ENCODE measurements around the gene PROK2.

PROK2 gene

DNA sequence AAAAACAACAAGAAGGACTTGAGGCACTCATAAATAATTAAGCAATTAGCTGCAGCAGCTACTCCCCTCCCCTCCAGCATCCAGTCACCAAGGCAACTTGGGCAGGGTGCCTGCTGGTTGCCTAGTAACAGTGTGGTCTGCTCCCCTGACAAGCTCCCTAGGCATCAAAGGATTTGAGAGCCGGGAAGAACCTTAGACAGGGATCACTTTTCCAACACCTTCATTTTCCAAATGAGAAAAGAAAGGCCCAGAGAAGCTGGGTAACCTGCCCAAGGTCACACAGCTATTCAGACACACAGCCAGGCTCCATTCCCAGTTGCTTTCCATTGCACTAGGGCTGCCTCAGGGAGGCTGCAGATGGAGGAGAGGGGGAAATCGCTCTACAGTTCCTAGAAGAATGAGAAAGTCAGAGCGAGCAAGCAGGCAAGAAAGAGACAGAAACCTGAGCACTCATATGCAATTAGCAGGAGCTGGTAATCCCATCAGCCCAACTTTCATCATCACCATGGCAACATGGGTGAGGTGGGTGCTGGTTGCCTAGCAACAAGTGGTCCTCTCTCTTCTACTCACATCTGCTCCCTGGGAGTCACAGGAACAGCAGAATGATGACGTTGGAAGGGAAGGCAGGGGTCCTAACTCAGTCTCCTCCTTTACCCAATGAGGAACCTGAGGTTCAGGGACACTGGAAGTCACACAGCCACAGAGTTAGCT is 56.2 kb downstream of the PROK2 start:
- DNase-seq = no peak

DNA sequence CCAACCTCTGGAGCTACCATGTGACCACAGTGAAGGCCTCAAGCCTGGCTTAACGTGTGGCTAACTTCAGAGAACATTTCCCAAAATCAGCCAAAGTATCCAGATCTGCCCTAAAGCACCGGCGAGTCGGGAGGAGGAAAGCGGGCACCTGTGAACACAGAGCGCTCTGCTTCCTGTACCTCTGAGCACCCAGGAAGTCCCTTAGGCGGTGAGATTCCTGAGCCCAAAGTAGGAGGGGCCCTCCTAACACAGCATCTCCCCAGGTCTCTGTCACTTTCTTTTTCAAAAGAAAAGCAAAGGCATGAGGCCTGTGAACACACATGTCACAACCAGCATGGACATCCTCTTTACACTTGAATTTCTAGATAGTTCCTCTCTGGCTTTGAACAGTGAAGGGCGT is 58.8 kb downstream of the PROK2 start:
- DNase-seq = no peak

DNA sequence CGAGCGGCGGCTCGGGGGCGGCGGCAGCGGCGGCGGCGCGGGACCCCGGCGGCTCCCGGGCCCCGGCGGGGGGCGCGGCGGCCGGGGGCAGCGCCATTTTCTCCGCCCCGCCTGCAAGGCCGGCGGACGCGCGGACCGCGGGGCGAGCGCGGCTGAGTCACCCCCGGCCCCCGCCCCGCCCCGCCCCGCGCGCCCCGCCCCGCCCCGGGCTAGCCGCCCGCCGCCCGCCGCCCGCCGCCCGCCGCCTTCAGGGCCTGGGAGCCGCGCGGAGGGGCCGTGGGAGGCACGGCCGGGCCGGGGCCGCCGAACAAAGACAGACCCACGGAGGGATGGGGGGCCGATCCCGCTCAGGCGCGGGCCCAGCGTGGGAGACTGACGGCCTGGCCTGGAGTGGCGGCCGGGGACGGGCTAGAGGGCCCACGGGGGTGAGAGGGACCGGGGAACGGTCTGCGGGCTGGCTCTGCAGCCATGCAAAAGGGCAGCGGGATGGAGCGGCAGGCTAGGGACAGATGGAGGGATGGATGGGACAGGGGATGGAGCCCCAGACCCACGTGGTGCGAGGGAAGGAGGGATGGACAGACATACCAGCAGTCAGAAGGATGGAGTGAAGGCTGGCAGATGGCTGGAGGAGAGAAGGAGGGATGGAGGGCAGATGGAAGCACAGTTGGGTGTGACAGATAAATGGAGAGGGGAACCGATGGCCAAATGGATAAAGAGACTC is 59.5 kb downstream of the PROK2 start, which contains the start of gene EIF4E3:
TSS of gene EIF4E3 (minus strand) at position 132 of the 721 bp plus-strand sequence. CDS start at position 97, 35 bp downstream.
- DNase-seq = no peak

DNA sequence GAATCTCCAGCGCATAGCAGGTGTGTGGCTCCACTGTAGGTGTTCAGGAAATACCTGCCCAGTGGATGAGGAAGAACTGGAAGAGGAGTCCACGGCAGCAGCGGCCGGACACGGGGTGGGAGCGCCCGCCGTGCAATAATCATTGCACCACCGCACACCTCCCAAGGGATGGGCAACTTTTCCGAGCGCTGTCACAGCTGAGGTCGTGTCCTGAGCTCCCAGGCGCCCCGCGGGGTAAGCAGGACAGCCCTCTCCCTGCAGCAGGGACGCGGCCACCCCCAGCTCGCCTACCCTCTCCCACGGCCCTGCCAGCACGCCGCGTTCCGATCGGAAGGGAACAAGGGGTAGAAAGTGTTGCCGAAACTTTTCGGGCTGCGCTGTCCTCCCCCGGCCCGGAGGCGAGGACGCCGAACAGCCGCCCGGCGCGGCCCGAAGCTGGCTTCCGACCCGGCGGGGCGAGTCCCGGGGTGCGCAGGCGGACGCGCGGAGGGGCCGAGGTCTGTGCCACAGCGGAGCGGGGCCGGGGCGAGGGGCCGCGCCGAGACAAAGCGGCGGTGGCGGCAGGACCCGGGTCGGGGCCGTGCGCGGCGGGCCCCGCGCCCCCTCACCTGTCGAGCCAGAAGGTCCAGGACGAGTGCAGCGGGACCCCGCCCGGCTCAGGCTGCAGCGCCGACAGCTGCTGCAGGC is 60.2 kb downstream of the PROK2 start:
- no peak for DNase-seq

DNA sequence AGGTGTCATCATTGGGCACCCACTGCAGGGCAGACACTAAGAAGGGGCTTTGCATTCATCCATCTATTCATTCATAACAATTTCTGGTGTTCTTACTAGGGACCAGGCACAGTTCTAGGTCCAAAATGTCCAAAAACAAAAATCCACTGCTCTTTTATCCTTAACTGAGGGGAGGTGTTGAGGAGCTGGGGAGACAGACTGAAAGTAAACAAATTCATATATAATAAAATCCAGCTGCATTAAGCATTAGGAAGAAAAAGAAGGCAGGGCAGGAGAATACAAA is 60.8 kb downstream of the PROK2 start:
- DNase-seq = no peak

DNA sequence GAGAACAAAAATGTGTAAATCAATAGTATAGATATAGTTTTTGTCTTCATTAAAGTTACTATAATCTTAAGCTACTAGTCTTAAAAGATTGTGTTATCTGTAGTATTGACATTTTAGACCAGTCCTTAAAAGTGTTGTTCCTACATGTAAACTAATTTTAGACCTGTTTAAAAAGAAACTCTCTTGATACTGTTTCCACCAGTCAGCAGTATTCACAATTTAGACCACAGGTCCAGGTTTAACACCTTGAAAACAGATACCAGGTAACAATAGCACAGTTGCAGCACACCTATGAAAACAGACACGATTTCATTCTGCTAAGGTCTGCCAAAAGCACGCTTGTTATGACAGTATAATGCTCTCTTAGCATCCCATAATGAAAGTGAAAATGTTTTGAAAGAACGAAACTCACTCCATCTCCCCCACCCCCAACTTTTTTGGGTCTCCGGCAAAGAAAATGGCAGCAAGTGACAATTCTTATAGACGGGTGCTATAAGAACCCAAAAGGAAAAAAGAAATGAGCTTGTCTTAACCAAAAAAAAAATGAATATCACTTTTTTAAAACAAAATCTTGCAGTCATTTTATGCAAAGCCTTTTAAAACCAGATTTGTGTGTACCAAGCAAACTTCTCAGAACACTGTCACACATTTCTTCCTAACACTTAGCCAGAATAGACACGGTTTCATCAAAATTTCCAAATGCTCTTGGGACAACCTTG is 61.3 kb downstream of the PROK2 start:
- no peak for DNase-seq

DNA sequence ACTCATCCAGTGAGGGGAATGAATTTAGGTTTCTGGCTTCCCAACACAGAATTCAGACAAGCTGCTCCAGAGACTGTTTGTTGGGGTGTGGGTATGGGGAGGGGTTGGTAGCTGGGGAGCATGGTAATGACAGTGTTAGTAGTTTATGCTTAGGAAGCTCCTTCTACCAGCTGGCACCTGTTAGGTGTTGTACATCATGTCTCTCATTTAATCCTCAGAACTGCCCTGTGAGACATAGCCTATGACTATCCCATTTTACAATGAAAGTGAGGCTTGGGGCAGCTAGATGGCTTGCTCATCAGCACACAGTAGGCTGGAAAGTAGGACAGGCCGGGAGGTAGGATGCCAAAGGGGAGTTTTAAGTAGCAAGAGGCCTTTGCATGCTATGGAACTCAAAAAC is 62.3 kb downstream of the PROK2 start:
- no peak for DNase-seq

Data from NCI-H226 (cell line).